Measurements from ENCODE around the gene SP6. TPM values are rescaled to one million over a fixed set of nuclear protein-coding genes. Genes with fewer than 3 reads are reported as not detected.
A peak's percentile ranks its signal among the peaks of the same experiment; 100 is the strongest.

Gene SP6
- total and polyA plus RNA-seq, 7 donors, result 0.04 to 0.27 (median 0.16) TPM; not detected in 4

GRCh38 chr17:47875011-47875985 is 24.3 kb upstream of the SP6 start:
- no peak overlapping the region for H3K27ac ChIP-seq
- no peaks in the 10 kb centered on the region for H3K36me3 ChIP-seq (ENCODE audit: insufficient read depth in 1 of 2, low read depth in 1 of 2)
- no peak for DNase-seq
- H3K4me1 ChIP-seq, result no peaks in the 10 kb centered on the region
- no peak overlapping the region for H3K4me3 ChIP-seq
- intact Hi-C loops (cut with DNase I), result no loop called here
- ATAC-seq, result no peak
- TF ChIP-seq, protein P1, sequence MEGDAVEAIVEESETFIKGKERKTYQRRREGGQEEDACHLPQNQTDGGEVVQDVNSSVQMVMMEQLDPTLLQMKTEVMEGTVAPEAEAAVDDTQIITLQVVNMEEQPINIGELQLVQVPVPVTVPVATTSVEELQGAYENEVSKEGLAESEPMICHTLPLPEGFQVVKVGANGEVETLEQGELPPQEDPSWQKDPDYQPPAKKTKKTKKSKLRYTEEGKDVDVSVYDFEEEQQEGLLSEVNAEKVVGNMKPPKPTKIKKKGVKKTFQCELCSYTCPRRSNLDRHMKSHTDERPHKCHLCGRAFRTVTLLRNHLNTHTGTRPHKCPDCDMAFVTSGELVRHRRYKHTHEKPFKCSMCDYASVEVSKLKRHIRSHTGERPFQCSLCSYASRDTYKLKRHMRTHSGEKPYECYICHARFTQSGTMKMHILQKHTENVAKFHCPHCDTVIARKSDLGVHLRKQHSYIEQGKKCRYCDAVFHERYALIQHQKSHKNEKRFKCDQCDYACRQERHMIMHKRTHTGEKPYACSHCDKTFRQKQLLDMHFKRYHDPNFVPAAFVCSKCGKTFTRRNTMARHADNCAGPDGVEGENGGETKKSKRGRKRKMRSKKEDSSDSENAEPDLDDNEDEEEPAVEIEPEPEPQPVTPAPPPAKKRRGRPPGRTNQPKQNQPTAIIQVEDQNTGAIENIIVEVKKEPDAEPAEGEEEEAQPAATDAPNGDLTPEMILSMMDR (IDR thresholded peaks at IDR 0.05), result no peak
- H3K27me3 ChIP-seq (ENCODE audit: insufficient read depth in 3 of 3, low read length in 2 of 3), result peaks cover 0 to 76% (median 22%) of the 10 kb centered on the region in 3 donors
- WGBS, 3 donors, result 40 to 47% (median 46%) methylated on average over 11 of the region's 11 CpGs
- H3K9me3 ChIP-seq, result no peaks in the 10 kb centered on the region

DNA sequence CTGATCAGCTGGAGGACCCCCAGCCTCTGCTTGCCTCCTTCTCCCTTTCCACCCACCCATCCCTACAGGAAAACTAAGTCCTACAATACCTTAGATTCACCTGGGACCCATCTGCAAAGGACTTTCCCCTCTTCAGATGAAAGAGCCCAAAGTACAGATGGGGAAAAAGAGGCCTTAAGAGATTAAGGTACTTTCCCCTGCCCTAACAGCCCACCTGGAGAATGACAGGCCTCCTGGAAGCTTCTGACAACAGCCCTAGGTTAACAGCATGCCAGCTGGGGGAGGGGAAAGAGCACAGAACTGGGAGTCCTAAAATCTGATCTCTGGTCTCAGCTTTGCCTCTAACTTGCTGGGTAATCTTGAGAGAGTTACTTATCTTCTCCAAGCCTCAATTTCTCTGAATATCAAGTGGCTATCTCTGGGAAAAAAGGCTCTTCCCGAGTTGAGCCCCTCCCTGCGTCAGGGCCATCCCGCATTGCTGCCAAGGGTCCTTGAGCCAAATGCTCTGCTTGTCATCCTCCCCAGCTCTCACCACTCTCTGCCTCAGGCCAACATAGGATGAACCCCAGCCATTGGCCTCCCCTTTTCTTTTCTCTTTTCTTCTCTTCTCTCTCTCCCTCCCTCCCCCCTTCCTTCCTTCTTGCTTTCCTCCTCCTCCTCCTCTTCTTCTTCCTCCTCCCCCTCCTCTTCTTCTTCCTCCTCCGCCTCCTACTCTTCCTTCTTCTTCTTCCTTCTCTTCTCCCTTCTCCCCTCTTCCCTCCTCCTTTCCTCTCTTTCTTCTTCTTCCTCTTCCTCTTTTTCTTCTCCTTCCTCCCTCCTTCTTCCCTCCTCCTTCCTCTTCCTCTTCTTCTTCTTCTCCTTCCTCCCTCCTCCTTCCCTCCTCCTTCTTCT is 22.5 kb upstream of the SP6 start:
- DNase-seq (no peak), ATAC-seq (no peak)
- 40 to 48% (median 43%) methylated on average over 4 of the region's 4 CpGs for WGBS, 3 donors
- Histone ChIP-seq H3K4me3 (no peak overlapping the region), H3K4me1 (no peaks in the 10 kb centered on the region), H3K27ac (no peak overlapping the region), H3K27me3 (ENCODE audit: insufficient read depth in 3 of 3, low read length in 2 of 3) (peaks cover 0 to 92% (median 26%) of the 10 kb centered on the region in 3 donors), H3K36me3 (ENCODE audit: insufficient read depth in 1 of 2, low read depth in 1 of 2) (no peaks in the 10 kb centered on the region), H3K9me3 (no peaks in the 10 kb centered on the region)
- TF ChIP-seq, protein P1 (IDR thresholded peaks at IDR 0.05), result no peak
- intact Hi-C loops (cut with DNase I), result no loop called here

DNA sequence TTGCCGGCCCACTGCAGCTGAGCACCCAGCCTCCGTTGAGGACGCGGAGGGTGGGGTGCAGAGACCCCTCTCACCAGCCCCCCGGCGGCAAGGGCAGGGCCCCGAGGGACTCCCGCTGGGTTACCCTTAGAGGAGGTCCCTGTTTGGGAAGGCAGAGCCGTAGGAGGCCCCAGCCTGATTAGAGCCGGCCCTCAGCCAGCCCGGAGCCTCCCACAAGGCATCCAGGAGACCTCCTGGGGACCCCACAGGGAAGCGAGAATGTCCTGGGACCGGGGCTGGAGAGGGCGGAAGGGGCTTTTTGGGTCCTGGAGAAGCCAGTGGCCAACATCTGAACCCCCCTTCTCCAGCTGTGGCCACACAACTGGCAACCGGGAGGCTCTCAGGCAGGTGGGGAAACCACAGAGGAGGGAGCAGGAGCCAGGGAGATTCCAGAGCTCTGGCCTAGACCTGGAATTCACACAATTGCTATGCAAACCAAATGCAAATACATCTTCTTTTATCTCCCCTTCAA is 21.7 kb upstream of the SP6 start:
- WGBS, 3 donors, result 21 to 23% (median 21%) methylated on average over 15 of the region's 15 CpGs
- Histone ChIP-seq H3K4me1 (no peaks in the 10 kb centered on the region), H3K9me3 (no peaks in the 10 kb centered on the region), H3K4me3 (no peak overlapping the region), H3K27me3 (ENCODE audit: insufficient read depth in 3 of 3, low read length in 2 of 3) (peaks cover 0 to 91% (median 26%) of the 10 kb centered on the region in 3 donors), H3K27ac (no peak overlapping the region), H3K36me3 (ENCODE audit: insufficient read depth in 1 of 2, low read depth in 1 of 2) (no peaks in the 10 kb centered on the region)
- no peak for DNase-seq
- TF ChIP-seq, protein P1 (IDR thresholded peaks at IDR 0.05), result no peak
- intact Hi-C loops (cut with DNase I), result no loop called here
- ATAC-seq, result peak in 1 of 4 donors; percentile 51

DNA sequence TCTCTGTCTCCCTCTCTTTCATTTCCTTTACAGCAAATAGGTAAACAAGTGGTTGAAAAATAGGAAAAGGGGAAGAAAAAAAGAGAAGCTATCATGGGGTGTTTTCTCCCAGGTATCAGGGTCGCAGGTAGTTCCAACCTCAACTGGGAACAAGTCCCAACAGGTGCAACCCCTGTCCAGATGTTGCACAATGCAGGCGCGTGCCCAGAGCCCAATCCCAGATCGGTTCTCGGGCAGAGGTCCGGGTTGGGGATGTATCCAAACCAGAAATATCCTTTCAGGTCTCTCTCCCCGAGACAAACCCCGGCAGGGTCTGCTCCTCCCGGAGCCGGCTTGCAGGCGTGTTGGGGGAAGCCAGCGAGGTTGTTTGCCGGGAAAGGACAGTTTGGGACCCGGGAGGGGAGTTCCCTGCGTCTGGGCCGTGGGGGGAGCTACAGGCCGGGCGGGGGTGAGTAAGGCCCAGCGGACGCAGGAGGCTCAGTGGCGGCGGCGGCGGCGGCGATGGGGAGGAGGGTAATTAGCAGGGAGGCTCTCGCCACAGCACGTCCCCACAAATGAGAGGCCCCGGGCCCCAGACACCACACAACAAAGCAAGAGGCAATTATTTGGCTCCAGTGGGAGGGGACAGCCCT is 21.2 kb upstream of the SP6 start:
- intact Hi-C loops (cut with DNase I), result no loop called here
- 14 to 26% (median 16%) methylated on average over 22 to 29 of the region's 29 CpGs for WGBS, 3 donors
- peak in 1 of 4 donors; percentile 22 for ATAC-seq
- Histone ChIP-seq H3K27me3 (ENCODE audit: insufficient read depth in 3 of 3, low read length in 2 of 3) (peaks cover 0 to 85% (median 28%) of the 10 kb centered on the region in 3 donors), H3K9me3 (no peaks in the 10 kb centered on the region), H3K36me3 (ENCODE audit: insufficient read depth in 1 of 2, low read depth in 1 of 2) (no peaks in the 10 kb centered on the region), H3K4me3 (no peak overlapping the region), H3K27ac (no peak overlapping the region), H3K4me1 (no peaks in the 10 kb centered on the region)
- TF ChIP-seq, protein P1 (IDR thresholded peaks at IDR 0.05), result no peak
- no peak for DNase-seq
